ENCODE measurements around the gene CBX6. TPM values are rescaled to one million over a fixed set of nuclear protein-coding genes. Genes with fewer than 3 reads are reported as not detected.

CBX6 gene
- total and polyA plus RNA-seq, 2 of the 8 experiments (the other 6 are each of a cell fraction or from before 2014, with no cell fraction given) = 10.6 to 27.5 TPM

DNA sequence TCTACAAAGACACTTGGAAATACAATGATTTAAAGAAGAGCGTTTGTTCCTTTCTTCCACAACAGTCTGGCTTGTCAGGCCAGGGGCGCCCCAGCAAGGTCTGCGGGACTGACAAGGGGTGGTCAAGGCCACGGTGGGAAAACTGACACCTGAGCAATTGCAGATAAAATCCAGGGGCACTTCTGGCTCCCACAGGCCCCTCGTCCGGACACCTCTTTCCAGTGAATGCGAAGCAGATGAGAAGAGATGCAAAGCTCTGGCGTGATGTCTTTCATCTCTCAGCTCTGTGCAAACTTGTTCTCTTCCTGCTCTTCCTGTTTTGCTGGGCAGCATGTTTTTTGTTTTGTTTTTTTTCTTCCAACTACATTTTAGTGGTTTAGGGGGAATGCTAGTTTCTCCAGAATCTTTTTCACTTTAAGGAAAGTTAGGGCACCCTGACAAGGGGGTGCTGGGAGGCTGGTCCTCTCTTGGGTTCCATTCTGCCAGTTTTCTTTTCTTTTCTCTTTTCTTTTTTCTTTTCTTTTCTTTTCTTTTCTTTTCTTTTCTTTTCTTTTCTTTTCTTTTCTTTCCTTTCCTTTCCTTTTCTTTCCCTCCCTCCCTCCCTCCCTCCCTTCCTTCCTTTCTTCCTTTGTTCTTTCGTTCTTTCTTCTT lies 11.1 kb upstream of the CBX6 start:
- H3K27ac ChIP-seq (ENCODE audit: low read depth, low read length) = no peak overlapping the region
- H3K9me3 ChIP-seq (ENCODE audit: insufficient read depth in 2 of 2, low read depth in 1 of 2, low read length in 1 of 2) = no peaks in the 10 kb centered on the region
- no peak overlapping the region for H3K23ac ChIP-seq (ENCODE audit: insufficient read length)
- CTCF ChIA-PET (ENCODE audit: partially characterized antibody) = interaction anchor here (0.5 to 4.2 kb wide), 3 partner anchors 14 to 119 kb away, joined by 3 to 21 read pairs (median 6); no protein-coding TSS in a partner anchor
- H4K91ac ChIP-seq (replicated peaks; ENCODE audit: insufficient read length, low read length) = no peak overlapping the region
- no peak overlapping the region for H2BK12ac ChIP-seq (ENCODE audit: low read depth, low read length)
- H3K9ac ChIP-seq (replicated peaks in 1 of 4; ENCODE audit: extremely low read depth in 1 of 4, low read depth in 3 of 4, low read length in 3 of 4) = no peak overlapping the region
- H3K36me3 ChIP-seq (ENCODE audit: control insufficient read depth in 2 of 4, insufficient read depth in 4 of 4, low read length in 3 of 4) = no peaks in the 10 kb centered on the region
- H4K5ac ChIP-seq (ENCODE audit: insufficient read length, low read depth, low read length) = no peak overlapping the region
- TF ChIP-seq EGR1 (IDR thresholded peaks at IDR 0.05; ENCODE audit: borderline replicate concordance, low read depth, low read length) = no peak
- no peaks in the 10 kb centered on the region for H3K23me2 ChIP-seq (ENCODE audit: low read depth, low read length)
- H3K56ac ChIP-seq (replicated peaks; ENCODE audit: insufficient read length, low read depth, low read length) = no peak overlapping the region
- 69% methylated on average over 9 of the region's 9 CpGs; no CpG with 5 or more reads in 1 of the 2 experiments for WGBS, 2 experiments (ENCODE audit: extremely low coverage in 1 of 2, insufficient coverage in 1 of 2, insufficient read length in 1 of 2, insufficient replicate concordance in 2 of 2, low coverage in 1 of 2, low lambda C conversion rate in 2 of 2, missing lambda C conversion rate in 1 of 2)
- H2AFZ ChIP-seq (ENCODE audit: low read length) = no peak overlapping the region
- H2AK5ac ChIP-seq (ENCODE audit: low read depth, low read length) = no peak overlapping the region
- DNase-seq (ENCODE audit: low read depth in 1 of 2, low spot score in 2 of 2) (no peak), FAIRE-seq (no peak)
- H2BK20ac ChIP-seq (ENCODE audit: low read length) = no peak overlapping the region
- H2BK120ac ChIP-seq (replicated peaks; ENCODE audit: low read depth, low read length) = no peak overlapping the region
- H3K79me1 ChIP-seq (ENCODE audit: low read depth, low read length) = no peaks in the 10 kb centered on the region
- no peak overlapping the region for H3K4ac ChIP-seq (replicated peaks; ENCODE audit: insufficient read length, low read depth, low read length)
- H3K4me3 ChIP-seq (ENCODE audit: extremely low read depth in 1 of 4, insufficient read depth in 2 of 4, low read depth in 3 of 4, low read length in 4 of 4) = no peak overlapping the region
- H3K4me1 ChIP-seq (replicated peaks in 1 of 4; ENCODE audit: control insufficient read depth in 3 of 4, insufficient read depth in 4 of 4, low read length in 3 of 4) = no peaks in the 10 kb centered on the region
- H3K79me2 ChIP-seq (ENCODE audit: control insufficient read depth in 1 of 2, insufficient read depth in 2 of 2, low read length in 2 of 2) = no peaks in the 10 kb centered on the region
- no peak overlapping the region for H2BK15ac ChIP-seq (ENCODE audit: low read length)
- H3K4me2 ChIP-seq (ENCODE audit: insufficient read depth in 1 of 2, low read depth in 2 of 2, low read length in 2 of 2) = no peak overlapping the region
- no peak overlapping the region for H2BK5ac ChIP-seq (ENCODE audit: low read depth, low read length)
- no peaks in the 10 kb centered on the region for H4K20me1 ChIP-seq (replicated peaks in 1 of 2; ENCODE audit: control insufficient read depth in 1 of 2, insufficient read depth in 2 of 2, low read length in 2 of 2)
- H3K18ac ChIP-seq (ENCODE audit: extremely low read depth, low read length) = no peak overlapping the region
- no peak overlapping the region for H4K8ac ChIP-seq (ENCODE audit: extremely low read depth, insufficient read depth, low read length)
- H3K27me3 ChIP-seq (replicated peaks in 1 of 4; ENCODE audit: control insufficient read depth in 3 of 4, extremely low read depth in 1 of 4, insufficient read depth in 3 of 4, low read length in 3 of 4) = no peaks in the 10 kb centered on the region
- H3K14ac ChIP-seq (ENCODE audit: insufficient read length) = no peak overlapping the region
- POLR2A ChIA-PET (ENCODE audit: partially characterized antibody) = interaction anchor here (0.6 to 1.3 kb wide), 3 partner anchors 27 to 437 kb away, joined by 3 read pairs; partner anchors contain the start of gene RPL3
